NCI-H1930 (cell line): ENCODE results near the gene ADGRL2.

Experiments
- DNase-seq, 2 experiments: peaks; one replicate each; lab custom pipeline; 2025; lab: John Stamatoyannopoulos, UW

Gene ADGRL2

GRCh38 chr1:81800695-81801650 lies at the start of gene ADGRL2:
ADGRL2 (plus strand) TSS chr1:81800934; CDS start chr1:81836985, 36,051 bp downstream.
- peak; percentile 34 to 39 for DNase-seq

GRCh38 chr1:81752840-81753239 lies 47.9 kb upstream of the ADGRL2 start:
- no peak for DNase-seq

GRCh38 chr1:81754424-81754823 lies 46.3 kb upstream of the ADGRL2 start:
- no peak for DNase-seq

GRCh38 chr1:81756872-81757271 lies 43.9 kb upstream of the ADGRL2 start:
- DNase-seq: no peak

- DNase-seq: no peak
Measured at GRCh38 chr1:81757398-81758020, 43.2 kb upstream of the ADGRL2 start.

GRCh38 chr1:81758181-81758580 lies 42.6 kb upstream of the ADGRL2 start:
- no peak for DNase-seq

- no peak for DNase-seq
Measured at GRCh38 chr1:81760477-81761097, 40.1 kb upstream of the ADGRL2 start.

GRCh38 chr1:81775510-81775909 lies 25.2 kb upstream of the ADGRL2 start:
- no peak for DNase-seq

GRCh38 chr1:81780705-81781454 lies 19.9 kb upstream of the ADGRL2 start:
- no peak for DNase-seq

- no peak for DNase-seq
Measured at GRCh38 chr1:81781749-81782148, 19.0 kb upstream of the ADGRL2 start.

- DNase-seq: no peak
Measured at GRCh38 chr1:81792184-81792583, 8.6 kb upstream of the ADGRL2 start.

GRCh38 chr1:81797701-81798100 lies 3.0 kb upstream of the ADGRL2 start:
- no peak for DNase-seq

GRCh38 chr1:81799939-81800694 lies 617 bp upstream of the ADGRL2 start:
- DNase-seq: no peak

GRCh38 chr1:81801651-81802456 lies 1.1 kb downstream of the ADGRL2 start:
- no peak for DNase-seq

- no peak for DNase-seq
Measured at GRCh38 chr1:81802457-81802706, 1.6 kb downstream of the ADGRL2 start.

- peak in 1 of 2 experiments; percentile 22 for DNase-seq
Measured at GRCh38 chr1:81802707-81803430, 2.1 kb downstream of the ADGRL2 start.

- DNase-seq: no peak
Measured at GRCh38 chr1:81803431-81804110, 2.8 kb downstream of the ADGRL2 start.

GRCh38 chr1:81804312-81804711 lies 3.6 kb downstream of the ADGRL2 start:
- DNase-seq: no peak
